Measurements from ENCODE around the gene LIM2.

Gene LIM2

GRCh38 chr19:51364200-51365106, 23.3 kb downstream of the LIM2 start:
- DNase-seq (no peak), ATAC-seq (no peak)
- Mint-ChIP-seq H3K27me3 (no peaks in the 10 kb centered on the region), H3K9me3 (no peaks in the 10 kb centered on the region), H3K27ac (peak overlapping the region; percentile 33 to 61), H3K4me1 (peaks cover 68% of the 10 kb centered on the region), H3K4me3 (peak overlapping the region; percentile 68 to 100)

GRCh38 chr19:51361239-51361638, 26.5 kb downstream of the LIM2 start:
- no peaks in the 10 kb centered on the region for H3K9me3 Mint-ChIP-seq
- peaks cover 72% of the 10 kb centered on the region for H3K4me1 Mint-ChIP-seq
- no peak overlapping the region for H3K4me3 Mint-ChIP-seq
- H3K27ac Mint-ChIP-seq = peak overlapping the region in 1 of 2 donors; percentile 63
- ATAC-seq = no peak
- DNase-seq = no peak
- no peaks in the 10 kb centered on the region for H3K27me3 Mint-ChIP-seq

- Mint-ChIP-seq H3K4me1 (peaks cover 73% of the 10 kb centered on the region), H3K4me3 (no peak overlapping the region), H3K27ac (peak overlapping the region in 1 of 2 donors; percentile 8), H3K9me3 (no peaks in the 10 kb centered on the region), H3K27me3 (no peaks in the 10 kb centered on the region)
- no peak for ATAC-seq
- DNase-seq = no peak
Measured at GRCh38 chr19:51359294-51359693, 28.5 kb downstream of the LIM2 start.

- Mint-ChIP-seq H3K27ac (peak overlapping the region in 1 of 2 donors; percentile 66), H3K4me1 (peaks cover 64% of the 10 kb centered on the region), H3K27me3 (no peaks in the 10 kb centered on the region), H3K4me3 (no peak overlapping the region), H3K9me3 (no peaks in the 10 kb centered on the region)
- no peak for ATAC-seq
- DNase-seq = no peak
Measured at GRCh38 chr19:51357952-51358351, 29.8 kb downstream of the LIM2 start.

GRCh38 chr19:51356159-51356801, 31.5 kb downstream of the LIM2 start:
- DNase-seq (no peak), ATAC-seq (no peak)
- Mint-ChIP-seq H3K9me3 (no peaks in the 10 kb centered on the region), H3K4me1 (peaks cover 50% of the 10 kb centered on the region), H3K4me3 (peak overlapping the region in 1 of 2 donors; percentile 17), H3K27me3 (no peaks in the 10 kb centered on the region), H3K27ac (no peak overlapping the region)

GRCh38 chr19:51354742-51355148, 33.0 kb downstream of the LIM2 start:
- Mint-ChIP-seq H3K4me3 (peak overlapping the region; percentile 40 to 56), H3K9me3 (no peaks in the 10 kb centered on the region), H3K4me1 (peaks cover 35% of the 10 kb centered on the region), H3K27ac (peak overlapping the region; percentile 15 to 63), H3K27me3 (no peaks in the 10 kb centered on the region)
- ATAC-seq (peak; percentile 74), DNase-seq (no peak)

- H3K9me3 Mint-ChIP-seq = no peaks in the 10 kb centered on the region
- ATAC-seq (no peak), DNase-seq (no peak)
- H3K4me3 Mint-ChIP-seq = peak overlapping the region; percentile 40 to 56
- peaks cover 30% of the 10 kb centered on the region for H3K4me1 Mint-ChIP-seq
- no peaks in the 10 kb centered on the region for H3K27me3 Mint-ChIP-seq
- peak overlapping the region in 1 of 2 donors; percentile 5 for H3K27ac Mint-ChIP-seq
Measured at GRCh38 chr19:51354103-51354741, 33.6 kb downstream of the LIM2 start.

GRCh38 chr19:51352783-51353360, 34.9 kb downstream of the LIM2 start:
- Mint-ChIP-seq H3K27ac (no peak overlapping the region), H3K27me3 (no peaks in the 10 kb centered on the region), H3K4me1 (peaks cover 27% of the 10 kb centered on the region), H3K9me3 (no peaks in the 10 kb centered on the region), H3K4me3 (no peak overlapping the region)
- ATAC-seq = no peak
- DNase-seq = no peak

- no peaks in the 10 kb centered on the region for H3K27me3 Mint-ChIP-seq
- no peaks in the 10 kb centered on the region for H3K9me3 Mint-ChIP-seq
- no peak for ATAC-seq
- no peak overlapping the region for H3K27ac Mint-ChIP-seq
- DNase-seq = no peak
- H3K4me3 Mint-ChIP-seq = no peak overlapping the region
- peaks cover 21% of the 10 kb centered on the region for H3K4me1 Mint-ChIP-seq
Measured at GRCh38 chr19:51351266-51351990, 36.3 kb downstream of the LIM2 start.

GRCh38 chr19:51347209-51347928, 40.4 kb downstream of the LIM2 start:
- DNase-seq (no peak), ATAC-seq (no peak)
- Mint-ChIP-seq H3K4me3 (no peak overlapping the region), H3K4me1 (peaks cover 8% of the 10 kb centered on the region), H3K9me3 (no peaks in the 10 kb centered on the region), H3K27me3 (no peaks in the 10 kb centered on the region), H3K27ac (no peak overlapping the region)

GRCh38 chr19:51346742-51347141, 41.0 kb downstream of the LIM2 start:
- Mint-ChIP-seq H3K9me3 (no peaks in the 10 kb centered on the region), H3K27me3 (peaks cover 4% of the 10 kb centered on the region), H3K4me1 (peaks cover 8% of the 10 kb centered on the region), H3K27ac (no peak overlapping the region), H3K4me3 (no peak overlapping the region)
- no peak for DNase-seq
- ATAC-seq = no peak

- Mint-ChIP-seq H3K9me3 (no peaks in the 10 kb centered on the region), H3K4me3 (no peak overlapping the region), H3K27ac (no peak overlapping the region), H3K4me1 (peaks cover 8% of the 10 kb centered on the region), H3K27me3 (peaks cover 18% of the 10 kb centered on the region)
- DNase-seq = no peak
- no peak for ATAC-seq
Measured at GRCh38 chr19:51345076-51345620, 42.6 kb downstream of the LIM2 start.

- Mint-ChIP-seq H3K27me3 (peaks cover 18% of the 10 kb centered on the region), H3K4me3 (no peak overlapping the region), H3K9me3 (no peaks in the 10 kb centered on the region), H3K4me1 (peaks cover 23% of the 10 kb centered on the region), H3K27ac (peak overlapping the region in 1 of 2 donors; percentile 65)
- ATAC-seq (no peak), DNase-seq (no peak)
Measured at GRCh38 chr19:51342631-51343569, 44.9 kb downstream of the LIM2 start.

Measured in stimulated activated naive CD8-positive, alpha-beta T cell treated with anti-CD3 and anti-CD28 coated beads, Interleukin-15, amount 100 ng/mL, for 72 hours (primary cell).